Measurements from ENCODE around the gene SUGCT.

DNA sequence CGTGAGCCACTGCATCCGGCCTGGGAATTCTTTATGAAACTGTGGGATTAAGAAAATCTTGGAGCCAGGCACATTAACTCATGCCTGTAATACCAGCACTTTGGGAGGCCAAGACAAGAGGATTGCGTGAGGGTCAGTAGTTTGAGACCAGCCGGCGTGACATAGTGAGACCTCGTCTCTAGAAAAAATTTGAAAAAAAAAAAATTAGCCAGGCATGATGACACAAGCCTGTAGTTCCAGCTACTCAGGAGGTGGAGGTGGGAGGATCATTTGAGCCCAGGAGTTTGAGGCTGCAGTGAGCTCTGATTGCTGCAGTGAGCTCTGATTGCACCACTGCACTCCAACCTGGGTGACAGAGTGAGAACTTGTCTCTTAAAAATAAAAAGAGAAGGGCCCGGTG is 69.8 kb downstream of the SUGCT start:
- TF ChIP-seq, protein P1, sequence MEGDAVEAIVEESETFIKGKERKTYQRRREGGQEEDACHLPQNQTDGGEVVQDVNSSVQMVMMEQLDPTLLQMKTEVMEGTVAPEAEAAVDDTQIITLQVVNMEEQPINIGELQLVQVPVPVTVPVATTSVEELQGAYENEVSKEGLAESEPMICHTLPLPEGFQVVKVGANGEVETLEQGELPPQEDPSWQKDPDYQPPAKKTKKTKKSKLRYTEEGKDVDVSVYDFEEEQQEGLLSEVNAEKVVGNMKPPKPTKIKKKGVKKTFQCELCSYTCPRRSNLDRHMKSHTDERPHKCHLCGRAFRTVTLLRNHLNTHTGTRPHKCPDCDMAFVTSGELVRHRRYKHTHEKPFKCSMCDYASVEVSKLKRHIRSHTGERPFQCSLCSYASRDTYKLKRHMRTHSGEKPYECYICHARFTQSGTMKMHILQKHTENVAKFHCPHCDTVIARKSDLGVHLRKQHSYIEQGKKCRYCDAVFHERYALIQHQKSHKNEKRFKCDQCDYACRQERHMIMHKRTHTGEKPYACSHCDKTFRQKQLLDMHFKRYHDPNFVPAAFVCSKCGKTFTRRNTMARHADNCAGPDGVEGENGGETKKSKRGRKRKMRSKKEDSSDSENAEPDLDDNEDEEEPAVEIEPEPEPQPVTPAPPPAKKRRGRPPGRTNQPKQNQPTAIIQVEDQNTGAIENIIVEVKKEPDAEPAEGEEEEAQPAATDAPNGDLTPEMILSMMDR (IDR thresholded peaks at IDR 0.05; ENCODE audit: low read depth, low read length): no peak
- no peak for TF ChIP-seq EZH2phosphoT487 (IDR thresholded peaks at IDR 0.05; ENCODE audit: low read depth)
